K562 treated with DMSO at 1 percent for 12 hours (cell line): Measurements from ENCODE around the gene RGS8. TPM values are rescaled to one million over a fixed set of nuclear protein-coding genes. Genes with fewer than 3 reads are reported as not detected.

Experiments
- total RNA-seq: library from RNA; unstranded; fragments of 300-600 nt; gene quantifications from 2 replicates; pipeline ENCODE4 v1.2.3, GENCODE V29; 2022; ENCODE audit not compliant: insufficient read depth

Gene RGS8, protein sequence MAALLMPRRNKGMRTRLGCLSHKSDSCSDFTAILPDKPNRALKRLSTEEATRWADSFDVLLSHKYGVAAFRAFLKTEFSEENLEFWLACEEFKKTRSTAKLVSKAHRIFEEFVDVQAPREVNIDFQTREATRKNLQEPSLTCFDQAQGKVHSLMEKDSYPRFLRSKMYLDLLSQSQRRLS
- not detected in 2 replicates for total RNA-seq

DNA sequence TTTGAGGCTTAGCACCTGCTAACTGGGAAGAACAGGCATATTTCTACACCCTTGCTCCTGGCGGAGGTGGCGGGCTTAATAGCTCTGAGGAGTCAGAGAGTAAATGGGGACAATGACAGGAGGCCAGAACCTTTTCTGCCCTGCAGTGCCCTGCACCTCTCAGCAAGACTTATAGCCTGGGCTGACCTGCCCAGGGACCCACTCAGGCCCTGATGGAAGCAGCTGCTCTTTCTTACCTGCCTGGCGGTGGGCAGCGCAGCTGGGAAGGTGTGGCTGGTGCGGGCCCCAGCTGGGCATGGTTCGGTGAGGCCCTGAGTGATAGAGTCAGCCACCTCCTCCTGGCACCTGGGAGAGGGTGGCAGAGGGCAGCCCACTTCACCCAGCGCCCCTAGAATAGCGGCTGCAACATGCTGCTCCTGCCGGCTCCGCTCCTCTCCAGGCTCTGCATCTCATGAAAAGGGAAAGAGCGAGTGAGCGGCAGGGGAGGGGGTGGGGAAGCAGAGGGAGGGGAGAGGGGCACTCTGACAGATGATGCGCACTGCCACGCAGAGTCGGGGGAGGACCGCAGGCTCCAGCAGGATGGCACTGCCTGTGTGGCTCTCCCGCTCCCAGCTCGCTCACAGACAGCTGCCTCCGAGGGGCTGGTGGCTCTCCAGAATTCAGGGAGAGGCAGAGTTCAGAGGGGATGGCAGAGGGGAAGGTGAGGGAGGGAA is at the start of gene RGS8:
Gene RGS8 (minus strand): TSS at position 472 of the 713 bp plus-strand sequence. CDS start 14,938 bp downstream, outside the sequence.

Other genes with a start within 250 kb of the RGS8 start
- not detected in 2 replicates for gene RGSL1, start 234.4 kb downstream of the RGS8 start, total RNA-seq
- 5.5 and 14.2 TPM in 2 replicates for gene RNASEL, start 95.3 kb downstream of the RGS8 start, total RNA-seq
- gene RGS16, start 80.2 kb downstream of the RGS8 start, total RNA-seq = 0.89 and 1.6 TPM in 2 replicates
- gene NPL, start 105.2 kb upstream of the RGS8 start, total RNA-seq = 27.6 and 38.3 TPM in 2 replicates
- 84.4 and 142 TPM in 2 replicates for gene DHX9, start 154.8 kb upstream of the RGS8 start, total RNA-seq